H1 (cell line): ENCODE results near the gene RBM15. TPM values are rescaled to one million over a fixed set of nuclear protein-coding genes. Genes with fewer than 3 reads are reported as not detected.

Experiments used
- KDM5A ChIP-seq: fragments of 200-600 bp; IDR thresholded peaks from 2 replicates; pipeline ENCODE4 v1.7.1; 2012; ENCODE audit warnings: mild to moderate bottlenecking, low read length, inconsistent platforms, mixed read lengths
- SUZ12 ChIP-seq: fragments of 200-600 bp; sonication (generic); IDR thresholded peaks from 2 replicates; pipeline ENCODE4 v1.6.1; 2012; ENCODE audit warnings: mild to moderate bottlenecking, inconsistent platforms, low read length, moderate library complexity, mixed read lengths
- polyA plus RNA-seq, 7 experiments: library from polyadenylated mRNA; depleted of rRNA in 3 of 7; stranded (reverse) in 5 of 7; unstranded in 2 of 7; fragments of >200 nt in 5 of 7; fragments of 200-250 nt in 2 of 7; gene quantifications; 1 replicate in 5 of 7; 2 replicates in 1 of 7; 4 replicates in 1 of 7; pipeline versions ENCODE4 v1.2.1 to v1.2.3, GENCODE V29; 2011 to 2013; ENCODE audit warnings: missing spikeins in 2 of 7, mixed read lengths in 2 of 7
- total RNA-seq: library from RNA; stranded (reverse); fragmentation: NEBNext Ultra II Directional; extraction: Animal tissue kit (Norgen Biotek cat#: 25700); gene quantifications from 2 replicates; pipeline ENCODE4 v1.2.1, GENCODE V29; 2021

Gene RBM15
- total and polyA plus RNA-seq, 2 of the 8 experiments (the other 6 are each of a cell fraction or from before 2014, with no cell fraction given): 13.5 to 44.9 TPM

DNA sequence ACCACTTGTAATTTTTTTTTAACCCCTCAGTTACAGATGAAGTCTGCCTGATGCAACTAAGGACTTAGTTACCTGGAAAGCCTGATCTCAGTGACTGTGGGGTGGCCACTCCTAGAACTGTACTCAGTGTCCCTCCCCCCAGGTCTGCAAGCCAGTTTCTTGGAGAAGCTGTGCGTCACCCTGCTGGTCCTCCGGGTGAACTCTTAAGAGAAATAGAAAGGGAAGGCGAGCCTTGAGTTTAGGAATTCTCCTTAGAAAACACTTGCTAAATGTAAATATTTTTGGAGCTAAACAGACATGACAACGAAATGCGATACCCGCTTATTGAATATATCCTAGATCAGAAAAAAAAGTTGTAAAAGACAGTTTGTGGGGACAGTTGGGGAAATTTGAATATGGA is 50.9 kb downstream of the RBM15 start (continued):
- TF ChIP-seq SUZ12 (no peak), KDM5A (no peak)
